NCI-H1105 treated with DMSO at 0.1 percent for 48 hours (cell line): ENCODE data around the gene APC.
A peak's percentile ranks its signal among the peaks of the same experiment; 100 is the strongest.

Source experiments
- DNase-seq: peaks from one replicate; lab custom pipeline; 2025; lab: John Stamatoyannopoulos, UW

APC gene

DNA sequence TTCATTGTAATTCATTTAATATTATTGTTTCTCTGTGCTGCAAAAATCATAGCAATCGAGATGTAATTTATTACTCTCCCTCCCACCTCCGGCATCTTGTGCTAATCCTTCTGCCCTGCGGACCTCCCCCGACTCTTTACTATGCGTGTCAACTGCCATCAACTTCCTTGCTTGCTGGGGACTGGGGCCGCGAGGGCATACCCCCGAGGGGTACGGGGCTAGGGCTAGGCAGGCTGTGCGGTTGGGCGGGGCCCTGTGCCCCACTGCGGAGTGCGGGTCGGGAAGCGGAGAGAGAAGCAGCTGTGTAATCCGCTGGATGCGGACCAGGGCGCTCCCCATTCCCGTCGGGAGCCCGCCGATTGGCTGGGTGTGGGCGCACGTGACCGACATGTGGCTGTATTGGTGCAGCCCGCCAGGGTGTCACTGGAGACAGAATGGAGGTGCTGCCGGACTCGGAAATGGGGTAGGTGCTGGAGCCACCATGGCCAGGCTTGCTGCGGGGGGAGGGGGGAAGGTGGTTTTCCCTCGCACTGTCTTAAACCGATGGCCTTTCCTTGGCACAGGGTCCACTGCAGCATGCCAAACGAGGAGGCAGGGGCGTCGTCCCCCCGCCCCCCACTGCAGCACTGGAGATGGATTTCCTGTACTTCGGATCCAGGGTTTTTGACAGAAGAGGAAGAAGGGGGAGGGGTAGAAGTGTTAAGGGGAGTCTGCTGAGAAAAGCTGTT, at the start of gene APC:
Gene APC, plus strand, starts transcription at position 423 of the 728 bp plus-strand sequence. CDS start 17,006 bp downstream, outside the sequence.
- DNase-seq: peak; percentile 66

DNA sequence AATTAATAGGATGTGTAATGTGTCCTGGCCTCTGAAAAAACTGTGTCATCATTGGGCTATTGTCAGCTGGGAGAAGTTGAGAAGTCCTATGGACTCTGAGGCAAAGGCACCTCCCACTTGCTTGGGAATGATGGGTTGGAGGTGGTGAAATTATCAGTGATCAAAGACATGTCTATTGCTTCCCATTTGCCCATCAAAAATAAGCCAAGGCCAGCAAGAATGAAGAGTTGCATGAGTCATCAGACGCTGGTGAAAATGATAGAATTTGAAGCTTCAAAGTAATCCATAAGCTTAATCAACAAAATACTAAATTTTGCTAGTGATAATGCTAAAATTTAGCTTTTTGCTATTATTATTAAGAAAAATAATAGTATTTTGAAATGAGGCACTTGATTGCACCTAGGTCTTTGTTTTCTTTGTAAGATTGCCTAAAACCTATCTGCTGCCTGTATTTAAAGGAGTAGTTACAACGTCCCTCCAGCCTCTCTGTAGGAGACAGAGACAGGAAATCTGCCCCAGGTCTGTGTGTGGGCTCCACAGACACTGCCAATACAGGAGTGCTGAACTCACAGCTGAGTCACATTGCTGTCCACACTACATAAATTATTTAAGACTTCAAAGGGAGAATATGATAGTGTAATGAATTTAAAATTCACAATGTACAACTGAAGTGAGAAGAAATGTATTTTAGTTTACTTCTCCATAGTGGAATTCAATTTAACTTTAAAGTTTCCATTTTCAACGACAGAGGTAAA, 48.4 kb upstream of the APC start:
- DNase-seq: no peak

DNA sequence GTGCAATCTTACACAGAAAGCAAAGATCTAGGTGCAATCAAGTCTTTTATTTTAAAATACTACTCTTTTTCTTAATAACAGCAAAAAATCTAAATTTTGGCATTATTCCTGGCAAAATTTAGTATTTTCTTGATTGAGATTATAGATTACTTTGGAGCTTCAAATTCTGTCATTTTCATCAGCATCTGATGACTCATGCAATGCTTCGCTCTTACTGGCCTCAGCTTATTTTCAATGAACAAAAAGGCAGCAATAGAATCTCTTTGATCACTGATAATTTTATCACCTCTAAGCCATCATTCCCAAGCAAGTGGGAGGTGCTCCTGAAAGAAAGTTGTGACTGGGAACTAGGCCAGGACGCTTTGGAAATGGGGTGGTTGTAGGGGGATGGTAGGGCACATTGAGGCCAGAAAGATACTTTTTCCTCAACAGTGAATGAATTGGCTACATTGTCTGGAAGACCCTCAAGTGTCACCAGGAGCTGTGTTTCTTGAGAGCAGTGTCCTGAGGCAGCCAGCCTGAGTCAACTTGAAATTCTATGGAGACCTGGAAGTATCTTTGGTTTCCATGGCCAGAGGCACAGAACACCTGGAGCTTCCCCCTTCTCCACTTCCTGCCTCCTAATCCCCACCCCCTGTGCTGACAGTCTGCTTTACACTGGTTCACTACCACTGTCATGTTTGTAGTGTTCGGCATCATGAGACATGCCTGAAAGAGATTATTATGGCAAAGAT, 46.9 kb upstream of the APC start:
- DNase-seq: no peak

DNA sequence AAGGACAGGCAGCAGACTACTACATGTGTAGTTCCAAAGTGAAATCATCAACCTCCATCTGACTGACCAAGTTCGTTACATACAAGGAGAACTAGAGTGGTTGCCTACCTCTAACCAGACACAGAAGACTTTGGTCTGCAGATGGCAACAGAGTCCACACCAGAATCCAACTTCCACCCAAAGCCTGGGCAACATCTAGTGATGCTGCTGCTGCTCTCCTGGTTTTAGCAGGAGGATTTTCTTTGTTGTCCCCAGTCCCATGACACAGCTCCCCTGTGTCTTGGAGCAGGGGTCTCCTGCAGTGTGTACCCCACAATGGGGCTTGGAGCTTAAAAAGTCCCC, 46.4 kb upstream of the APC start:
- no peak for DNase-seq

DNA sequence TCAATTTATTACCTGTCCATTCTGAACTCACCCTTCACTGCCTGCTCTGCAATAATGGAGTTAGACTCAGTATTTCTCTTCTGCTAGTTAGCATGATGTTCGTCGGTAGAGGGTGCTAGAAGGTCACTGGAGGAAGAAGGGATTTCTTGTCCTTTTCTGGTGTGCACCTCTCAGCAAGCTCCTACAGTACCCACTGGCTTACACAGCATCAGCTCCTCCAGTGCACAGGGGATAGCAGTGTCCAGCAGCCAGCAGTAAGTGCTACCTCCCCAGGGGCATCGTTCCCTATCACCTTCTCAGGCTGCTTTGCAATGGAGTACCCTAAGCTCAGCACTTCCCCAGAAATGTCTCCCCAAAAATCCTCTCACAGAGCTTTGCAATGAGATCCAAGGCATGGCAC, 45.9 kb upstream of the APC start:
- no peak for DNase-seq

DNA sequence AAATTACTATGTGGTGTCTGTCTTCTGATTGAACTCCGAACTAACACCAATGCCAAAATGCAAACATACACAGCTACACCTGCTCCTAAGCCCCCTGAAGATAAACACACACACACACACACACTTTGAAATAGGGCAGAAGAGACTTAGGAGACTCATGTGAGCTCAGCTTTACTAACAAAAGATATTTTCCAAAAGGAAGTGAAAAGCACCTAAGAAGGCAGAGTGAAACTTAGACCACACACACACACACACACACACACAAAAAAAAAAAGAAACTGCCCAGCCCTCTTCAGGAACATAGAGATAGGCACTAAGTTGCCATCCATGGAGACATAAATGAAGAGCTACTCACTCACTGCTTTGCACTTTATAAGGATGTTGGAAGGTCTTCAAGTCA, 45.2 kb upstream of the APC start:
- no peak for DNase-seq

DNA sequence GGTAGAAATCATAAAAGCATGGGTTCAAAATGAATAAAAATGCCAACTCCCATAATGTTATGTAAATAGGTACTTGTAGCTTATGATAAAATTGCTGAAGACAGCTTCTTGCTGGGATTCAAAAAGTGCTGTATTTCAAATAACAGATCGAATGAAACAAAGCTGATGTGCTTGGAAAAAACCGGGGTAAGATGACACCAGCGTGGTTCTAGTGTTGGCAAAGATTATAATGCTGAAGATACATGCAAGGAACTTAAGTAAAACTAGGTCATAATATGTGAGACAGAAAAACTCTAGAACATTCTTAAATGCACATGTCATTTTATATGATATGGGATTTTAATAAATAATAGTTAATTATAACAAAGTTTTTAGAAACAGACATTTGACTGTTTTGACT, 44.4 kb upstream of the APC start:
- no peak for DNase-seq

DNA sequence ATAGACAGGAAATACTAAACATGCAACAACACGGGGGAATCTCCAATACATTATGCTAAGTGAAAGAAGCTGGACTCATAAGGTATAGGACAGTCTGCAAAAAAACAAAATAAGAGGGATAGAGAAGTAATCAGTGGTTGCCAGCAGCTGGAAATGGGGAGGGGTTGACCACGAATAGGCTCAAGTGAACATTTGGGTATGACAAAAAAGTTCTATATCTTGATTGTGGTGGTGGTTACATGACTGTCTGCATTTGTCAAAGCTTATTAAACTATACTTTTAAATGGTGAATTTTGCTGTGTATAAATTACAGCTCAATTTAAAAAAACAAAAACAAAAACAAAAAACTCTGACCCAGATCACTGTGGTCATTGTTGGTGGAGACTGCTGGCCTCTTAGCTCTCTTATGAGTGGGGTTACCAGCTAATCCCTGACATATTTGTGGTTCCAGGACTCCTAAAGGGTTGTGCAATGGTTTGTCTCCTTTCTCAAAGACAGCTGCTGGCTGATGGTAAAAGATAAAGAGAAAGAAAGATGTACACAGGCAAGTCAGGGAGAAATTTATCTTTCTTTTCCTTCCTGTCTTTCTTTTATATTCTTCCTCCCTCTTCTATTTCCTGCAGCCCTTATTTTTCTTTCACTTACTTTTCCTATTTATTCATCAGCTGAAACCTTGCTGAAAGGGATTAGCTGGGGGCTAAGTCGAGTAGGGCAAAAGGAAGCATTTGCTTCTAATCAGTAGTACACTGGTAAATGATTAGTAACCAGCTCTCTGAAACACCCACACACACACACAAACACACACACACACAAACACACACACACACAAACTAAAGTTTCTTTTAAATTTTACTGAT, 42.6 kb upstream of the APC start:
- DNase-seq: no peak

DNA sequence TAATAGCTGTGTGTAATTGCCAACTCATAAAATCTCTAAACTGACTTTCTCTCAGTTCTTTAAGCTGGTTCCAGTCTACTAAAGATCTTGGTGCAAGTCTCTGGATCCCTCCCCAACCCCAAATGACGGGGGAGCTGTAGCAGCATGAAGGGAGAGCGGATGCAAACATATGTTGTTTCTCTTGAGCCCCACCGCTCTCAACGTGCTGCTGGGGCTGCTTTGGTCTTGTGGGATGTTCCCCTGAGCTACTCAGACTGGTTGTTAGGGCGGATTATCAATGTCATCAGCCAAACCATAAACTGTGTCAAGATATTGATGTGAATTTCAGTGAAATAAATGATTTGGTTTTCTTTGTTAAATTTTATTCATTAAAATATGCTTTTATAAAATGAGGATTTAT, 40.9 kb upstream of the APC start:
- DNase-seq: no peak

DNA sequence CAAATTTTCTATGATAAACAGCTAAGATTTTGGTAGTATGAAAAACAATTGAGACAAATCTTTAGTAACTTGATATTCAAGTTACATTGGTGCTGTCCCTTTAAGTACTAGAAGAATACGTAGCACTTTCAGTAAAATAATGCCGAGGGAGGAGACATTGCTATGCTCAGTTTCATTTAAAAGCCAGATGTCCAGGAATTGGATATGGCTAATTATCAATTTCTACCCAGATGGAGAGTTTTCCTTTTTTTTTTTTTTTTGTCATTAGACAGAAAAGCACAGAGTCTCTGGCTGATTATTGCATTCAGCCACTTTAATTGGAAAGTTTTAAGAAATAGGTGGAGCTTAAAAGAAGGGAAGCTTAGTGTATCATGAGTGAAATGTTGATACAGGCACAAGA, 40.4 kb upstream of the APC start:
- DNase-seq: no peak

DNA sequence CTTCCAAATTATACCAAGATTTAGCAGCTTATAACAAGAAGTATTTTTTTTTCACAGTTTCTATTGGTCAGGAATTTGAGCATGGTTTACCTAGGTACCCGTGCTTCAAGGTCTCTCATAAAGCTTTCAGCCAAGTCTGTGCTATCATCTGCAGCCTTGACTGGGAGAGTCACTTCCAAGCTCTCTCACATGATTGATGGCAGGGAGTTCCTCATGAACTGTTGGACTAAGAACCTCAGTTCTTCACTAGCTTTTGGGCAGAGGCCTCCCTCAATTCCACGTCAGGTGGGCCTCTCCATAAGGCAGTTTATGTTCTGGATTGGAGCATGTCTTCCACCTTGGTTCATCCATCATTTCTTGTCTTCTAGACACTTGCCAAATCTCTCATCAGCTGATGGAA, 39.9 kb upstream of the APC start:
- DNase-seq: no peak

DNA sequence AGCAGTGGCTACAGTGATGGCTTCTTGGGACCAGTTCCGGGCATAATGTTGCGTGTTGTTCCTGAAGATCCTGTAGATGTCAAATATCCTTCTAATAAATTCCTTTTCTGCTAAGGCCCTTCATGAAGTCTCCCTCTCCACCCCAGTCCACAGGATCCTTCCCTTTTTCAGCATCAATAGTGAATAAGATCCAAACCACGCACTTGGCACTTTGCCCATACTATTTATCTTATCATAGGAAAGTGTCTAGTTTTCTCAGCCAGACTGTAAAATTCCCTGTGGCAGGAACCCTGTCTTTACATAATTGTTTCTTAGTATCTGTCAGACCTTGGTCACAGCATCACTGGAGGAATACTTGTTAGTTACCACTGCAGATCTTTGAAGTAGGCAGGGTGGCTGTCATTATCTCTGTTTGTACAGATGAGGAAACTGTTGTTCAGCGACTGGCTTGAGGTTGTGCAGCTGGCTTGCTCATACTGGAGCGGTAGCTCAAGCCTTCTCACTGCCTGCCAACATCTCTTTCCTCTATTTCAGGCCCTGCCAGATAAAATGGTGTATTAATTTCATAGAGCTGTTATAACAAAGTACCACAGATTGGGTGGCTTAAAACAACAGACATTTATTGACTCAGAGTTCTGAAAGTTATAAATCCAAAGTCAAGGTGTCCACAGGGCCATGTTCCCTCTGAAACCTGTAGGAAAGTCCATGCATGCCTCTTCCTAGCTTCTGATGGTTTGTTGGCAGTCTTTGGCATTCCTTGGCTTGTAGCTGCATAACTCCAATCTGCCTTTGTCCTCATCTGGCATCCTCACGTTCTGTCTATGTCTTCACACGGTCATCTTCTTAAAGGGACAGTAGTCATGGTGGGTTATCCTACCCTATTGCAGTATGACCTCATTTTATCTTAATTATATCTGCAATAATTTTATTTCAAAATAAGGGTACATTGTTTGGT, 33.5 kb upstream of the APC start:
- DNase-seq: peak; percentile 4

DNA sequence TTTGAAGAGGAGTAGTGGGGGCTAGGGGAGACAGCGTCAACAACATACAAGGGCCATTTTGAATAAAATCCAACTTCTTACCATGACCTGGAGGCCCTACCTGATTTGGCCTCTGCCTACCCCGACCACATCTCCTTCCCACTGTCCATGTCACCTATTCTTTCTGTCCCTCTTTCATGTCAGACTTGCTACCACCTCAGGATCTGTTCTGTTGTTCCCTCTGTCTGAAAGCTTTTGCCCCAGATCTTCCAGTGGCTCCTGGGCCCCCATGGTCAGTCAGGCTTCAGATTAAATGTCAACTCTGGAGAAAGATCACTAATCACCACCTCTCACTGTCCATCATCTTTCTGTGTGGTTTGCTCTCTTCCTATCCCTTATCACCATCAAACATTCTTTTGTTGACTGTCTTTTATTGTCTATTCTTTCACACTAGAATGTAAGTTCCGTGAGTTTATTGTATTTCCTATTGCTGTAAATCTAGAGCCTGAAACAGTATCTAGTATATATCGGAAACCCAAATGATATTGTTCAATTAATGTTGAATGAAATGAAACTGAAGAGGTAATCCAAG, 31.2 kb upstream of the APC start:
- DNase-seq: no peak

DNA sequence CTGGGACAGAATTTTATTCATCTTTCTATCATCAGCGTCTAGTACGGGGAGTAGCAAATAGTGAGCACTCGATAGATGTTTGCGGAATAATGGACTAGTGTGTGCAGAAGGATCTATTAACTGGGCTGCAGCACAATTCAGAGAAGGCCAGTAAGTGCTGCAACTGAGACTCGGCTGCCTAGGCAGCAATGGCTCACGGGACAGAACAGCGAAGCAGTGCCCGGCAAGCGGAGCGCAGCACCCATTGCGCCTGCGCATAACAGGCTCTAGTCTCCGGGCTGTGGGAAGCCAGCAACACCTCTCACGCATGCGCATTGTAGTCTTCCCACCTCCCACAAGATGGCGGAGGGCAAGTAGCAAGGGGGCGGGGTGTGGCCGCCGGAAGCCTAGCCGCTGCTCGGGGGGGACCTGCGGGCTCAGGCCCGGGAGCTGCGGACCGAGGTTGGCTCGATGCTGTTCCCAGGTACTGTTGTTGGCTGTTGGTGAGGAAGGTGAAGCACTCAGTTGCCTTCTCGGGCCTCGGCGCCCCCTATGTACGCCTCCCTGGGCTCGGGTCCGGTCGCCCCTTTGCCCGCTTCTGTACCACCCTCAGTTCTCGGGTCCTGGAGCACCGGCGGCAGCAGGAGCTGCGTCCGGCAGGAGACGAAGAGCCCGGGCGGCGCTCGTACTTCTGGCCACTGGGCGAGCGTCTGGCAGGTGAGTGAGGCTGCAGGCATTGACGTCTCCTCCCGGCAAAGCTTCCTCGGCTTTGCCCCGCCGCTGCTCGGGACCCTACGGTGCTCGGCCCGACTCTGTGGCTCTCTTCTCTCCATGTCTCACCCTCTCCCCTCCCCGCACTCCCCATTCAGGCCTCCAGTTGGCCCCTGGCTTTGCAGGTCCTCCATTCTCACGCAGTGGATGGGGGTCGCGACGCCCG, 30.2 kb upstream of the APC start:
- DNase-seq: peak; percentile 92

DNA sequence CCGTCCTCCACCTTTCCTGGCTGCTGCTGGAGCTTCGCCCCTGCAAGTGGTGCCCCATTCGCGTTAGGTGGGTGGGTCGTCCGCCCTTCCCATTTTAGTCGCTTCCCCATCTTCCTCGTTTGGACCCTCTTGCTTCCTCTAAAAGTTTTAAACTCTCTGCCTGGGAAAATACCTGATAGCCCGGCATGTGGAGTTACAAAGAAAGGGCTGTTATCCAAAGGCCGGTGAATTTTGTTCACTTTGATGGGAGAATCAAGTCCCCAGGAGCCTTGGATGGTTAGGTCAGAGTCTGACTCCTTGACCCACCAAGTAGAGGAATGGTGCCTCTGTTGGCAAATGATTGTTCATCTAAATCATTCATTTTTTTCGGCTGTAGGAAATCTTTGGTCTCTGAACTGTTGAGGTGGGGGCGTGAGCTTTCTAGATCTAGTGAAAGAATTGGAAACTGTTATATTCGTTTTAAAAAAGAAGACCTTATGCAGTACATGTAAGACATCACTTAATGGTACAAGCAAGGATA, 29.5 kb upstream of the APC start:
- DNase-seq: no peak

DNA sequence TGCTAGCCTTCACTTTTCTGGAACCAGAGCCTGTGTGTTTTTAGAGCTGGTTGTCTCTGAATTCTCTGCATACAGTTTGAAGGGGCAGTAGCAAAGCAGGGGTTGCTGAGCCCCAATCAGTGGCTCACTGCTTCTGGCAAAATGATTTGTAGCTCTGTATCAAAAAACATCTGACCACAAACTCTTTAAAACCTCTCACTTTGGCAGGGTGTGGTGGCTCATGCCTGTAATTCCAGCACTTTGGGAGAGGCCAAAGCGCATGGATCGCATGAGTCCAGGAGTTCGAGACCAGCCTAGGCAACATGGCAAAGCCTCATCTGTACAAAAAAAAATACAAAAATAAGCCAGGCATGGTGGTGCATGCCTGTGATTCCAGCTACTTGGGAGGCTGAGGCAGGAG, 28.3 kb upstream of the APC start:
- no peak for DNase-seq

DNA sequence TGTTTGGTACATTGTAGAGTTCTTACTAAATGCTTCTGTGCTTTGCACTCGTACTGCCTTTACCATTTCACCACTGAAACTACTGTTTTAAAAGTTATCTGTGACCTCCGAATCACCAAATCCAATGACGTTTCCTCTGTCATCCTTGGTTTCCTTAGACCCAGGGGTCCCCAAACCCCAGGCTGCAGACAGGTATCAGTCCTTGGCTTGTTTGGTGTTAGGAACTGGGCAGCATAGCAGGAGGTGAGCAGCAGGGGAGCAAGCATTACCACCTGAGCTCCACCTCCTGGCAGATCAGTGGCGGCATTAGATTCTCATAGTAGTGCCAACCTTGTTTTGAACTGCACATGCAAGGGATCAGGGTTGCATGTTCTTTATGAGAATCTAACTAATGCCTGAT, 26.8 kb upstream of the APC start:
- DNase-seq: no peak

DNA sequence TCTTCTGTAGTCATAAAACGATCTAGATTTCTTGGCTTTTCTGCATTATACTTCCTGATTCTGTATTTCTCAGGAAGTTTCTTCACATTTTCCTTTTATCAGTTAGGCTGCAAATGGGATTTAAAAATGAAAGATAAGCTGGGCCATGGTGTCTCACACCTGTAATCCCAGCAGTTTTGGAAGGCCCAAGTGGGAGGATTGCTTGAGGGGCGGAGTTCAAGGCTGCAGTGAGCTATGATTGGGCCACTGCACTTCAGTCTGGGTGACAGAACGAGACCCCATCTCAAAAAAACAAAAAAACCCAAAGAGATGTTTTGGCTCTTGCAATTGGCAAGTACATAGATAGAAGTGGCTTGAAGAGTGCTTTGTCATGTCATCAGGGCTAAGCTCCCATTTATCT, 26.2 kb upstream of the APC start:
- no peak for DNase-seq

DNA sequence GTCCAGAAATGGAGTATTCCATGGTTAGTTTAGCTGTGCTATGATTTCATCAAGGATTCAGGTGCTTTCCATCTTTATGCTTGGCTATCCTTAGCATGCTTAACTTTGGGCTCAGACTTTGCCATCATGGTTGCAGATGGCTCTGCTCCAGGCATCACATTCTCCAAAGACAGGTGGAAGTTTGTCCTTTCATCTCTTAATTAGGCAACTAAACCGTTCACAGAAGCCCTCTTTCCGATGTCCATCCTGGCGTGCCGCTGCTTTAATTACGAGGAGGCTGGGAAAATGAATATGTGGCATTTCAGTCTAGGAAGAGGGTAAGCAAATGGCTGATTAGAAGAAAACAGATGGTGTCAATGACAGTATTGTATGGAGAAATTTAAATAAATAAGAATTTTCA, 24.5 kb upstream of the APC start:
- DNase-seq: no peak
